Measurements from ENCODE around the gene NCR2.

NCR2 gene

DNA sequence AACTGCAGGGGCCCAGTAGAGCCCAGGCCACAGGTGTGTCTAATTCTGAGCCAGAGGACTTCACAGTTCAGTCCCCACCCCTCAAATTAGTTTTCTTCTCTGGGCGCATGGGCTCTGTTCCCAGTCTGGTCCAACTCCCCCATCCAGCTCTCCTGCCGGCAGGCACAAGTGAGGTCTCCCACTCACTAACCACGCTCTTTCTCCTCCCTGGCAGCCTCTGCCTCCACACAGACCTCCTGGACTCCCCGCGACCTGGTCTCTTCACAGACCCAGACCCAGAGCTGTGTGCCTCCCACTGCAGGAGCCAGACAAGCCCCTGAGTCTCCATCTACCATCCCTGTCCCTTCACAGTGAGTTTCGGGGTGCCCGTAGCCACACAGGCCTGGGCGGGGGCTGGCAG, 6.2 kb downstream of the NCR2 start:
- no peak for ATAC-seq
- Mint-ChIP-seq H3K27ac (no peak overlapping the region), H3K4me3 (no peak overlapping the region), H3K4me1 (peaks cover 22% of the 10 kb centered on the region), H3K9me3 (no peaks in the 10 kb centered on the region), H3K27me3 (peaks cover 2% of the 10 kb centered on the region), H3K36me3 (ENCODE audit: low read depth) (no peaks in the 10 kb centered on the region)
- no peak for DNase-seq

DNA sequence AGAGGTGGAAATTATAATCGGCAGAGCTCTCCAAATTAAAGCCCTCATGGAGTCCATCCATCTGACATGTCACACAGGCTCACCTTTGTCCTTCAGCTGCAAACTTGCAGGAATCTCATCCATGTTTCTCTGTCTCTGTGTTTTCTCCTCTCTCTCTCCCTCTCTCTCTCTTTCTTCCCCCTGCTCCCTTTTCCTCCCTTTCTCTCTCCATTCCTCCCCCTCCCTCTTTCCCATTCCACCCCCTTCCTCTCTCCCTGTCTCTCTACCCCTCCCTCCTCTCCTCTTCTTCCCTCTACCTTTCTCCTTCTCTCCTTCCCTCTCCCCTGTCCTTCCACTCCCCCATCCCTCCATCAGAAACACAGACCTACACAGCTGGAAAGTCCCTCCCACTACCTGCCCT, 6.8 kb downstream of the NCR2 start:
- H3K27ac Mint-ChIP-seq: no peak overlapping the region
- no peak for DNase-seq
- H3K4me3 Mint-ChIP-seq: no peak overlapping the region
- peaks cover 22% of the 10 kb centered on the region for H3K4me1 Mint-ChIP-seq
- peaks cover 2% of the 10 kb centered on the region for H3K27me3 Mint-ChIP-seq
- H3K36me3 Mint-ChIP-seq (ENCODE audit: low read depth): no peaks in the 10 kb centered on the region
- H3K9me3 Mint-ChIP-seq: no peaks in the 10 kb centered on the region
- no peak for ATAC-seq

GRCh38 chr6:41343641-41344187, 8.3 kb downstream of the NCR2 start:
- Mint-ChIP-seq H3K27ac (no peak overlapping the region), H3K36me3 (ENCODE audit: low read depth) (no peaks in the 10 kb centered on the region), H3K27me3 (peaks cover 2% of the 10 kb centered on the region), H3K4me3 (no peak overlapping the region), H3K4me1 (peaks cover 22% of the 10 kb centered on the region), H3K9me3 (peaks cover 9% of the 10 kb centered on the region)
- ATAC-seq (no peak), DNase-seq (no peak)

DNA sequence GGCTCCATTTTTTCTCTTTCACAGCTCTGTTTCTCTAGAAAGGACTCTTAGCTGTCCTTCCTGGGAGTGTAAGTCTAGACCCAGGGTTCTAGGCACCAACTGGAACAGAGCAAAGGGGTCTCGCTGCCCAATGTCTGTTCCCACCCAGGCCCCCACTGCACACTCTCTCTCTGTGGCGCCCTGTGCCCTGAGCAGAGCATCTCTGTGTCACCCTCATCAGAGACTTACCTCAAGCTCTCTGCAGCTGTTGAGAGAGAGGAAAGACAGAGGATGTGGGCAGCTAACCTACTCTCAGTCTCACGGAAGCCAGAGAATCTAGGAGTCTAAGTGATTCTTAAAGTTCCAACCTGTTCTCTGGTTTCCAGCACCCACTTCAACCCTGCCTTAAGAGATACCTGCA, 9.5 kb downstream of the NCR2 start:
- H3K4me1 Mint-ChIP-seq: peaks cover 22% of the 10 kb centered on the region
- DNase-seq: peak; percentile 15
- H3K4me3 Mint-ChIP-seq: no peak overlapping the region
- peak; percentile 92 for ATAC-seq
- H3K36me3 Mint-ChIP-seq (ENCODE audit: low read depth): no peaks in the 10 kb centered on the region
- H3K9me3 Mint-ChIP-seq: peaks cover 10% of the 10 kb centered on the region
- H3K27me3 Mint-ChIP-seq: peaks cover 2% of the 10 kb centered on the region
- peak overlapping the region; percentile 8 for H3K27ac Mint-ChIP-seq

DNA sequence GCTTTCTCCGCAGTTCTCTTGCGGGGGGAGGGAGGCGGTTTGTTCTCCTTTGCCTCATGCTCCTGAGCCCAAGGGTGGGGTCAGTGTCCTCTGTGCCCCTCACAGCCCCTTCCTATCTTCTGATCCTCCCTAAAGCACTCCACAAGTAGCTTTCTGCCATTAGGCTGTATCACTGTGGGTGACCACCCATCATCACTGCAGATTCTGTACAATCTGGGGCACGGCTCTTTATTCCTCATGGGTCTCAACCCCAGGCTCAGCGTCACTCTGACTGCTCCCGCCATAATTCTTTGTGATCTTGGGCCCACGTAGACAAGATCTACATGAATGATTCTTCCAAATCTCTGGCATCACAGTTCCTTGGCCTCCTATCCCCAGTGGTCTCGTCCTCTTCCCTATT, 10.5 kb downstream of the NCR2 start:
- DNase-seq (no peak), ATAC-seq (no peak)
- Mint-ChIP-seq H3K36me3 (ENCODE audit: low read depth) (no peaks in the 10 kb centered on the region), H3K4me3 (no peak overlapping the region), H3K9me3 (peaks cover 10% of the 10 kb centered on the region), H3K27me3 (peaks cover 7% of the 10 kb centered on the region), H3K4me1 (peaks cover 22% of the 10 kb centered on the region), H3K27ac (no peak overlapping the region)

DNA sequence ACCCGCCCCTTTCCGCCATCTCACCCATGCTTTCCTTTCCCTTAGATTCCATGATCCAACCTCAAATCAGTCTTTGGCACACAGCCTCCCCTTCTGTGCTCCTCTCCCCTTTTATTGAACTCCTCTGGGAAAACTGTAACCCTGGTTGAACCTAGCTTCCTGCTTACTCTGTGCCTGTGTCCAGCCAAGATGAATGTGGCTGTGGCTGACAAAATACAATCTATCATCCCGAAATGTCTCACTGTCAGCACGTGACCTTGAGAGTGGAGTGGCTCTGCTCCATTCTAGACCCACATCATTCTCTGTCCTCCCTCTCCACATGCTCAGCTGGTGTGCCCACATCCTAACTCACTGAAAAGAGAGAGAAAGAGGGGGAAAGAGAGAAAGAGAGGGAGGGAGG, 11.0 kb downstream of the NCR2 start:
- H3K27ac Mint-ChIP-seq: no peak overlapping the region
- no peak for DNase-seq

DNA sequence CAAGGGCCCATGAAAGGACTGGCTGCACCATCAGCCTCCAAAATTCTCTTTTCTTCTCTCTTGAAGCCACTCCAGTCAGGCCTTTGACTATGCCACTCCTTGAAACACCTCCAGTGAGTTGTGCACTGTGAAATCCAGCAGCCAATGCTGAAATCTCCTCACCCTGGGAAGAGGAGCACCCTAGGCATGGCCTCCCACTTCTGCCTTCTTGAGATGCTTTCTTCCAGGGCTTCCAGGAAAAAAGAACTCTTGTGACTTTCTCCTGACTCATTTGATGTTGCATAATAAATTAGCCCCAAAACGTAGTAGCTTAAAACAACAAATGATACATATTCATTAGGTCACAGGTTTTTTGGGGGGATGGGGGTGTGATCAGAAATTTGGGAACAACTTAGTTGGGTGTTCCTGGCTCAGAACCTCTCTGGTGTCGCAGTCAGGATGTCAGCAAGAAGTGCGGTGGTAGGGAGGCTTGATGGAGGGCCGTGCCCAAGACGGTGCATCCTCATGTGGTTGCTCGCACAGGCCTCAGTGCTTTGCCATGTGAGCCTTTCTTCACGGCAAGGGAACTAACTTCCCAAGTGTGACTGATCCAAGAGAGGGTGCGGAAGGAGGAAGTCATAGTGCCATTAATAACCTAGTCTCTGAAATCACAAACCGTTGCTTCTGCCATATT, 12.1 kb downstream of the NCR2 start:
- no peak for DNase-seq
- H3K4me3 Mint-ChIP-seq: no peak overlapping the region
- peaks cover 10% of the 10 kb centered on the region for H3K9me3 Mint-ChIP-seq
- peaks cover 22% of the 10 kb centered on the region for H3K4me1 Mint-ChIP-seq
- H3K27me3 Mint-ChIP-seq: peaks cover 7% of the 10 kb centered on the region
- H3K27ac Mint-ChIP-seq: no peak overlapping the region
- no peaks in the 10 kb centered on the region for H3K36me3 Mint-ChIP-seq (ENCODE audit: low read depth)
- ATAC-seq: no peak

More for the DNA sequence above, 11.0 kb downstream of the NCR2 start:
- H3K4me1 Mint-ChIP-seq: peaks cover 22% of the 10 kb centered on the region
- no peaks in the 10 kb centered on the region for H3K36me3 Mint-ChIP-seq (ENCODE audit: low read depth)
- no peak overlapping the region for H3K4me3 Mint-ChIP-seq
- peaks cover 7% of the 10 kb centered on the region for H3K27me3 Mint-ChIP-seq
- H3K9me3 Mint-ChIP-seq: peaks cover 10% of the 10 kb centered on the region
- no peak for ATAC-seq

- Mint-ChIP-seq H3K4me1 (peaks cover 22% of the 10 kb centered on the region), H3K27me3 (peaks cover 7% of the 10 kb centered on the region)
- ATAC-seq: no peak
Observed at GRCh38 chr6:41348934-41349333, 13.5 kb downstream of the NCR2 start.

GRCh38 chr6:41352396-41352795, 17.0 kb downstream of the NCR2 start:
- H3K27ac Mint-ChIP-seq: no peak overlapping the region
- H3K4me1 Mint-ChIP-seq: no peaks in the 10 kb centered on the region
- no peak for DNase-seq
- peaks cover 10% of the 10 kb centered on the region for H3K9me3 Mint-ChIP-seq
- no peak for ATAC-seq
- H3K27me3 Mint-ChIP-seq: peaks cover 4% of the 10 kb centered on the region
- no peak overlapping the region for H3K4me3 Mint-ChIP-seq
- no peaks in the 10 kb centered on the region for H3K36me3 Mint-ChIP-seq (ENCODE audit: low read depth)

More at GRCh38 chr6:41348934-41349333, 13.5 kb downstream of the NCR2 start:
- no peak for DNase-seq
- H3K36me3 Mint-ChIP-seq (ENCODE audit: low read depth): no peaks in the 10 kb centered on the region
- no peak overlapping the region for H3K4me3 Mint-ChIP-seq
- H3K9me3 Mint-ChIP-seq: peaks cover 10% of the 10 kb centered on the region
- H3K27ac Mint-ChIP-seq: no peak overlapping the region

DNA sequence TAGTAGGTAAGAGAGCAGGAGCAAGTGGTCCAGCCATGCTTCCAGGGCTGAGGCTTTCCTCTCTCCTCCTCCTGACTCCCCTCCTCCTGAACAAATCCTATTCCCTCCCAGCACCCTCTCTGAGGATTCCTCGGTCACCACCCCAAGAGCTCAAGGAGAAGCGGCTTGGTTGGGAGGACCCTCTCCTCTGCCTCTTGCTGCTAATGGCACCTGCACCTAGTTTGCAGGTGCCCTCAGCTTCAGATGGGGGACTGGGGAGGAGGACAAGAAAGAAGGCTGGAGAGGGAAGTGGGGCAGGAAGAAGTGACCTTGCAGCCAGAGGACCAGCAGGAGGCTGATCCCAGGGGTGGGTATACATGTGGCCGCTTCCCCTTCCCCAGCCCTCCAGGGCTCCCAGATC, 17.5 kb downstream of the NCR2 start:
- DNase-seq: no peak
- Mint-ChIP-seq H3K4me1 (no peaks in the 10 kb centered on the region), H3K27ac (no peak overlapping the region), H3K9me3 (peaks cover 9% of the 10 kb centered on the region), H3K4me3 (no peak overlapping the region), H3K36me3 (ENCODE audit: low read depth) (no peaks in the 10 kb centered on the region), H3K27me3 (peaks cover 4% of the 10 kb centered on the region)
- no peak for ATAC-seq

- no peak overlapping the region for H3K4me3 Mint-ChIP-seq
- H3K9me3 Mint-ChIP-seq: peaks cover 5% of the 10 kb centered on the region
- no peaks in the 10 kb centered on the region for H3K4me1 Mint-ChIP-seq
- ATAC-seq (no peak), DNase-seq (no peak)
- no peak overlapping the region for H3K27ac Mint-ChIP-seq
- peaks cover 4% of the 10 kb centered on the region for H3K27me3 Mint-ChIP-seq
- no peaks in the 10 kb centered on the region for H3K36me3 Mint-ChIP-seq (ENCODE audit: low read depth)
Observed at GRCh38 chr6:41353333-41353732, 17.9 kb downstream of the NCR2 start.

GRCh38 chr6:41355952-41356351, 20.5 kb downstream of the NCR2 start:
- Mint-ChIP-seq H3K27ac (no peak overlapping the region), H3K36me3 (ENCODE audit: low read depth) (peaks cover 8% of the 10 kb centered on the region), H3K9me3 (peaks cover 16% of the 10 kb centered on the region), H3K27me3 (no peaks in the 10 kb centered on the region), H3K4me3 (no peak overlapping the region), H3K4me1 (no peaks in the 10 kb centered on the region)
- no peak for DNase-seq
- ATAC-seq: no peak

DNA sequence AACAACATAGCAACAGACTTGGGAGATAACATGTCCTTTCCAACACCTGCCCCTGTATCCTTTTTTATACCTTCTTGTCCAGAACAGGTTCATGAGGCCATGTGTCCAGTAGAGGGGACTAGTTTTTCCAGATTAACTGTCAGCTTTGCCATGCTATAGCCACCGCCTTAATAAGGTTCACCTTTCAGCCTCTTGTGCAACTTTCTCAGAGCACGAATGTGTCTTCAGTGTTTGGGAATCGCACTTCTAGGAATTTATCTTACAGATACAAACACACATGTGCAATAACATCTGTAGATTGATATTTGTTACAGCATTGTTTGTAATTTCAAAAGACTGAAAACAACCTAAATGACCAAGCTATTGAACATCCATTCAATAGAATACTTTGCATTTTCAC, 21.4 kb downstream of the NCR2 start:
- H3K27ac Mint-ChIP-seq: no peak overlapping the region
- H3K27me3 Mint-ChIP-seq: no peaks in the 10 kb centered on the region
- DNase-seq: no peak
- ATAC-seq: no peak
- H3K9me3 Mint-ChIP-seq: peaks cover 24% of the 10 kb centered on the region
- no peaks in the 10 kb centered on the region for H3K4me1 Mint-ChIP-seq
- no peak overlapping the region for H3K4me3 Mint-ChIP-seq
- H3K36me3 Mint-ChIP-seq (ENCODE audit: low read depth): peaks cover 11% of the 10 kb centered on the region

GRCh38 chr6:41358503-41358902, 23.1 kb downstream of the NCR2 start:
- no peak for DNase-seq
- Mint-ChIP-seq H3K27ac (no peak overlapping the region), H3K36me3 (ENCODE audit: low read depth) (peaks cover 16% of the 10 kb centered on the region), H3K4me3 (no peak overlapping the region), H3K27me3 (peaks cover 3% of the 10 kb centered on the region), H3K4me1 (no peaks in the 10 kb centered on the region), H3K9me3 (peaks cover 30% of the 10 kb centered on the region)
- ATAC-seq: no peak

GRCh38 chr6:41359617-41360313, 24.4 kb downstream of the NCR2 start:
- no peak overlapping the region for H3K27ac Mint-ChIP-seq
- DNase-seq: no peak
- H3K27me3 Mint-ChIP-seq: peaks cover 6% of the 10 kb centered on the region
- no peak overlapping the region for H3K4me3 Mint-ChIP-seq
- peaks cover 30% of the 10 kb centered on the region for H3K9me3 Mint-ChIP-seq
- peaks cover 16% of the 10 kb centered on the region for H3K36me3 Mint-ChIP-seq (ENCODE audit: low read depth)
- H3K4me1 Mint-ChIP-seq: no peaks in the 10 kb centered on the region
- no peak for ATAC-seq
